CD4-positive, alpha-beta T cell treated with Interleukin-15 for 1 hour (primary cell): ENCODE data around the gene RNF149.
"Not testable (repeated sequence)": the region's sequence is repeated elsewhere in the genome, so short reads cannot be mapped to it uniquely, and the experiment has no call there.

Source experiments
- DNase-seq: peaks from one replicate; pipeline ENCODE4 v3.0.0-alpha.2; 2020

RNF149 gene

DNA sequence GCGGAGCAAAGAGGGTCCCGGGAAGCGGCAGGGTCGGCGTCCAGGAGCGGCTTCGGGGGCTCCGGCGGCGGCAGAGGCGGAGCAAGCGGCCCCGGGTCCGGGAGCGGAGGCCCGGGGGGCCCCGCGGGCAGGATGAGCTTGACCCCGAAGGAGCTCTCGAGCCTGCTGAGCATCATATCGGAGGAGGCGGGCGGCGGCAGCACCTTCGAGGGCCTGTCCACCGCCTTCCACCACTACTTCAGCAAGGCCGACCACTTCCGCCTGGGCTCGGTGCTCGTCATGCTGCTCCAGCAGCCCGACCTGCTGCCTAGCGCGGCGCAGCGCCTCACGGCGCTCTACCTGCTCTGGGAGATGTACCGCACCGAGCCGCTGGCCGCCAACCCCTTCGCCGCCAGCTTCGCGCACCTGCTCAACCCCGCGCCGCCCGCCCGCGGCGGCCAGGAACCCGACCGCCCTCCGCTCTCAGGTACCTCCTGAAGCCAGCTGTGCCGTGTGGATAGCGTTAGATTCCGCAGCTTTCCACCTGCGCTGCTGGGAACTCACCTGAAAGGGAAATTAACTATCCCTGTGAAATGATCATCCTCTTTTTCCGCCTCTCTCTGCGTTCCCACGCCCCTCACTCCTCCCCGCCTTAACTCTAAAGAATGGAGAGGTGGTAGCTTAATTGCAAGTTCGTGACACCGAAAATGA is 55.3 kb downstream of the RNF149 start:
- peak; percentile 84 for DNase-seq

DNA sequence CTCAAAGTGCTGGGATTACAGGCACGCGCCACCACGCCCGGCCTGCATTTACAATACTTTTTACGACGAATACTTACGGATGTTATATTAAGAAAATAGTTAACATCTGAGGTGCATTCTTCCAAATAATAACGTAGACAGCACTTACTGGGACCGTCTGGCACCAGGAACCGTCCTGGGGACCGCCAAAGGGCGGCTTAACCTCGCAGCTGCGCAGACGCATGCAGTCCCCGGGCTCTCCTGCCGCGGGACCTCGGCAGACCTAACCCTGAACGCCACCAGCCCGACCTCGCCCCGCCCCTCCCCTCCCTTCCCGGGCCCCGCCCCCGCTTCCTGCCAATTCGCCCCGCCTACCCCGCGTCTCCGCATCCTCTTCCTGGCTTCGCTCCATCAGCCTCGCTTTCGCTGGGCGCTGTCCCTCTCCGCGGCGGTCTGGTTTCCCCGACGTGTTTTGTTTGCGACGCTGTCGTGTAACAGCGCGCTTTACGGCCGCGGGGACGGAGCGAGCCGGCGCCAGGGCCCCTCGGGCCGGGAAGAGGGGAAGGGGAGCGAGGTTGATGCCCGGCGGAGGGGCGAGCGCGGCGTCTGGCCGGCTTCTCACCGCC is 56.0 kb downstream of the RNF149 start, which contains the start of gene CNOT11:
Gene CNOT11, plus strand, starts transcription at position 479 of the 605 bp plus-strand sequence. Its CDS starts 79 bp downstream, at position 558.
- peak; percentile 99 for DNase-seq

DNA sequence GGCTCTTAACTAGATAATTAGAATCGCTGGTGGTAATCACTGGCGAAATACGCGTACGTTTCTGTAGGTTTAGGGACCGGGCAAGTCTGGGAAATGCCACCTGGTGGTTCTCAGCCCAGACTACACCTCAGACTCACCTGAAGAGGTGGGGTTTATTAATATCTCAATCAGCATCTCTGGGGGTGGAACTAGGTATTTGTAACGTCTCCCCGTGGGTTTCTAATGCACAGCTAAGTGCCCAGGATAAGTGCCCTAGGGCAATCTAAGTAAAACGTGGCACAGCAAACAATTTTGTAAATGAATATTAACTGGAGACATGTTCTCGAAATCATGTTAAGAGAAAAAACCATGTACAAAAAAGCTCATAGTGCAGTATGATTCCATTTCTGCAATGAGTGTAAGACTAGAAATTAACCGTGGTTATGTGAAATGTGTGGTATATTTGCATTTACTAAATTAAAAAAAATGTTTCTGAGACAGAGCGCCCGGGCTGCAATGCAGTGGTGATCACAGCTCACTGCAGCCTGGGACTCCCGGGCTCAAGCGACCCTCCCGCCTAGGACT is 56.6 kb downstream of the RNF149 start:
- DNase-seq: peak; percentile 25

DNA sequence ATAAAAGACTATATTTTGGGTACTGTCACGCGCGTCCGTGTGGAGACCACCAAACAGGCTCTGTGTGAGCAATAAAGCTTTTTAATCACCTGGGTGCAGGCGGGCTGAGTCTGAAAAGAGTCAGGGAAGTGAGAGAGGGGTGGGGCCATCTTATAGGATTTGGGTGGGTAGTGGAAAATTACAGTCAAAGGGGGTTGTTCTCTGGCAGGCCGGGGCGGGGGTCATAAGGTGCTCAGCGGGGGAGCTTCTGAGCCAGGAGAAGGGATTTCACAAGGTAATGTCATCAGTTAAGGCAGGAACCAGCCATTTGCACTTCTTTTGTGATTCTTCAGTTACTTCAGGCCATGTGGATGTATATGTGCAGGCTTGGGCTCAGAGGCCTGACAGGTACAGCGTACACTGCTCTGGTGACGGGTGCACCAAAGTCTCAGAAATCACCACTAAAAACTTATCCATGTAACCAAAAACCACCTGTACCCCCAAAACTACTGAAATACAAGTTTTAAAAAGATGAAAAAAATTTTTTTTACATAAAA is 57.2 kb downstream of the RNF149 start:
- DNase-seq: not testable (repeated sequence)

DNA sequence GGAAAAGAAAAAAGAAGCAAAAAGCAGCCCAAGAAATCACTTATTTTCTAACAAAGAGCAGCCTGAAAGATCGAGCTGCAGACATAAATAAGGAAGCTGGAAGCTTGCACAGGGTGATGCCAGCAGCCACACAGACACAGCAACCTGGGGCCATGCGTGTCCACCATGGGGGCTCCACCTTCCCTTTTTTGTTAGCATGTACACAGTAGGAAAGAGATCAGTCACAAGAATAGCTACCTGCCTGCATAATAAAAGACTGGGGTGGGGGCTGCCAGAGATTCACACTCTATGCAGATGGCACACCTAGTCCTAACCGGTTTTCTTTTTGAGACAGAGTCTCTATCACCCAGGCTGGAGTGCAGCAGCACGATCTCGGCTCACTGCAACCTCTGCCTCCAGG is 58.7 kb downstream of the RNF149 start:
- DNase-seq: no peak

DNA sequence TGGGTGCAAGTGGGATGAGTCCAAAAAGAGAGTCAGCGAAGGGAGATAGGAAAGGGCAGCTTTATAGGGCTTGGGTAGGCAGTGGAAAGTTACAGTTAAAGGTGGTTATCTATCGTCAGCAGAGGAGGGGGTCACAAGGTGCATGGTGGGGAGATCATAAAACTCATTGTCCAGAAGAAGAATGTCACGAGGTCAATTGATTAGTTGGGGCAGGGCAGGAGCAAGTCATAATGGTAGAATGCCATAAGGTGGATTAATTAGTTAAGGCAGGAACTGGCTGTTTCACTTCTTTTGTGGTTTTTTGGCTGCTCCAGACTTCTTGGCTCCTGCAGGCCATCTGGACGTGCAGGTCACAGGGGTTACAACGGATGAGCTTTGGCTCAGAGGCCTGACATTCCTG is 59.7 kb downstream of the RNF149 start:
- not testable (repeated sequence) for DNase-seq

DNA sequence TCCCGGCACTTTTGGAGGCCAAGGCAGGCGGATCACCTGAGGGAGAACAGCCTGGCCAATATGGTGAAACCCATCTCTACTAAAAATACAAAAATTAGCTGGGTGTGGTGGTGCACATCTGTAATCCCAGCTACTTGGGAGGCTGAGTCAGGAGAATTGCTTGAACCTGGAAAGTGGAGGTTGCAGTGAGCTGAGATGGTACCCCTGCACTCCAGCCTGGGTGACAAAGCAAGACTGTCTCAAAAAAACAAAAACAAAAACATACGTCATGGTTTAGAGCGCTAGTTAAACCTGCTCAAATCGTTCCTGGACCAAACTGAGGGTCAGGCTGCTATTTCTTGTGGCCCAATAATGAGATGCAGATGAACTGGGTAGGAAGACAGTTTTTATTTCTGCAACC is 63.0 kb downstream of the RNF149 start:
- DNase-seq: not testable (repeated sequence)

DNA sequence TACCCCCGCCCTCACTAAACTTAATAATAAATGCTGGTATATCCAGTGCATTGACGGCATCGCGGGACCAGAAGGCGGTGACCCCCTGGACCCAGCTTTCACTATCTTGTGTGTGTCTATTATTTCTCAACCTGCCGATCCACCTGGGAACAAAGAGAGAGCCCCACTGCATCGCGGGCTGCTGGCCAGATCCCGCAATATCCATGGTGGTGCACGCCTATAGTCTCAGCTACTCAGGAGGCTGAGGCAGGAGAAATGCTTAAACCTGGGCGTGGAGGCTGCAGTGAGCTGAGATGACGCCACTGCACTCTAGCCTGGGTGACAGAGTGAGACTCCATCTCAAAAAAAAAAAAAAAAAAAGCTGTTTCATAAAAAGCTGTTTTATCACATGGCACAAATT is 63.6 kb downstream of the RNF149 start:
- not testable (repeated sequence) for DNase-seq

DNA sequence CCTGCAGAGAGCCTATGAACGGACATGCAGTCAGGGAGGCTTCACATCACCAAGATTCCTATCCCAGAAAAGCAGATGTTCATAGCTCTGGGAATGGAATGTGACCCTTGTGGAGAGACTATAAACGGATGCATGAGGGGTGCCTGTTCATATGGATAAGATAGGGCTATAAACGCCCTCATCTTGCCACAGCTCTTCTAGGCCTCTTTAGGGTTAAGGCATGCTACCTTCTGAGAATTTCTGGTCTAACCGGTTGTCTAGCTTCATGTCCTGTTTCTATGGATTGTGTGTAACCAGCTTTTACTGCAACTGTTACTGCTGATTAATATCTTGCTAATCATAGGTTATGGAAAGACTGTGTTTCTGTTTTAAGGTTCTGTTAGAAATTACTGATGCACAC is 64.1 kb downstream of the RNF149 start:
- DNase-seq: not testable (repeated sequence)

DNA sequence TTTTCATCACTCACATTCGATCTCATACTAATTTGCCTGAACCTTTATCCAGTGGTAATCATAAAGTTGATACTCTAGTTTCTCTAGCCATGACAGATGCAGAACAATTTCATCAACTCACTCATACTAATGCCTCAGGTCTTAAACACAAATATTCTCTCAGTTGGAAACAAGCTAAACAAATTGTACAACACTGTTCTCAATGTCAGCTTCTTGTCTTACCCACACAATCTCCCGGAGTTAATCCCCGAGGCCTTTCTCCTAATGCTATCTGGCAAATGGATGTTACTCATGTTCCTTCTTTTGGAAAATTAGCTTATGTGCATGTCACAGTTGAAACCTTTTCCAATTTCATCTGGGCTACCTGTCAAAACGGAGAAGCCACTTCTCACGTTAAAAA is 67.3 kb downstream of the RNF149 start:
- DNase-seq: no peak

DNA sequence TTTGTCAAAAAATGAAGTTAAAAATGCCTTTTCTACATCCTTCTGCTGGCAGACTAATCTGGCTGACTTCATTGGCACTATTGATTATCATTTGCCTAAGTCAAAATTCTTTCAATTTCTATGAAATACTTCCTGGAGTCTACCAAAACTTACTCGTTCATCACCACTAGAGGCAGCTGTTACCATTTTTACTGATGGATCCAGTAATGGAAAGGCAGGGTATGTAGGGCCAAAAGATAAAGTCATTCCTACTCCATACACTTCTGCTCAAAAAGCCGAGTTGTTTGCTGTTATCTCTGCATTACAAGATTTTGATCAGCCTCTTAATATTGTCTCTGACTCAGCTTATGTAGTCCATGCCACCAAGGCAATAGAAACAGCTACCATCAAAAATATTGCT is 67.8 kb downstream of the RNF149 start:
- not testable (repeated sequence) for DNase-seq

DNA sequence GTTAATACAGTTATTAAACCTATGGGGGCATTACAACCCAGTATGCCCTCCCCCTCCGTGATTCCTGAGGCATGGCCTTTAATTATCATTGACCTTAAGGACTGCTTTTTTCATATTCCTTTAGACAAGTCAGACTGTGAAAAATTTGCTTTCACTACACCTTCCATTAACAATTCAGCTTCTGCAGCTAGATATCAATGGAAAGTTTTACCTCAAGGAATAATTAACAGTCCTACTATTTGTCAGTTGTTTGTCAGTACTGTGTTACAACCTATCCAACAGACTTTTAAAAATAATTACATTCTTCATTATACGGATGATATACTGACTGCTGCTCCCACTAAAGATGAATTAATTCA is 68.8 kb downstream of the RNF149 start:
- DNase-seq: not testable (repeated sequence)

DNA sequence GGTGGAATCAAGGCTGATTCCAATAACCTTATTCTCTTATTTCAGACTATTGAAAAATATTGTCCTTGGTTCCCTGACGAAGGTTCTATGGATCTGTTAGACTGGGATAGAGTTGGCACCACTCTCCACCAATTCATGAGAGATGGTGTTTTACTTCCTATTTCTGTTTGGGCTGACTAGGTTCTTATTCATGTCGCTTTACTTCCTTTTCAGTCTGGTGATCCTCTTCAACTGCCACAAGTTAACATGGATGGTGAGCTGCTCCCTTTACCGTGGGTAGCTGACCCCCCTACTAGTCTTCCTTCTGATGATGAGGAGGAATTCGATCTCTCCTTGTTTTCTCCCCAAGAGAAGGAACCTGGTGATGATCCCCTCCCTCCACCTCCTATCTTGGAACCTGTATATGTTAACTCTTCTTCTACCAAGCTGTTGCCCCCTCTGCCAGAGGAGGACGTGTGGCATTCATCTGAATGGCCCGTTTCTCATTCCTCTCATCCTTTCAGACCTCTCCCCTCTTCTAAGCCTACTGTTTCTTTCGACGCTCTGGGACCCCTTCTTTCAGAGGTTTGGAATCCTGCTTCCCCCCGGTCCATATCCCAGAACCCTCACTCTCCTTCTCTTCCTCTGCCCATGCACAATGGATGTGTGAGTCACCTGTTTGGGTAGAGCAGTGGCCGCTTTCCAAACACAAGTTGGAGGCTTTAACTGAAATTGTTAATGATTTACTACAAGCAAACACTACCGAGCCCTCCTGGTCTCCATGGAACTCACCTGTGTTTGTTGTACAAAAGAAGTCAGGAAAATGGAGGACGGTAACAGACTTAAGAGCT is 69.4 kb downstream of the RNF149 start:
- DNase-seq: no peak

DNA sequence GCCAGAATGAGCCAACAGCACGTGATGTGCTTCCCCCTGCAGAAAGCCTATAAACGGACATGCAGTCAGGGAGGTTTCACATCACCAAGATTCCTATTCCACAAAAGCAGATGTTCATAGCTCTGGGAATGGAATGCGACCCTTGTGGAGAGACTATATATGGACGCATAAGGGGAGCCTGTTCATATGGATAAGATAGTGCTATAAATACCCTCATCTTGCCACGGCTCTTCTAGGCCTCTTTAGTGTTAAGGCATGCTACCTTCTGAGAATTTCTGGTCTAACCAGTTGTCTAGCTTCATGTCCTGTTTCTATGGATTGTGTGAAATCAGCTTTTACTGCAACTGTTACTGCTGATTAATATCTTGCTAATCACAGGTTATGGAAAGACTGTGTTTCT is 70.6 kb downstream of the RNF149 start:
- not testable (repeated sequence) for DNase-seq

DNA sequence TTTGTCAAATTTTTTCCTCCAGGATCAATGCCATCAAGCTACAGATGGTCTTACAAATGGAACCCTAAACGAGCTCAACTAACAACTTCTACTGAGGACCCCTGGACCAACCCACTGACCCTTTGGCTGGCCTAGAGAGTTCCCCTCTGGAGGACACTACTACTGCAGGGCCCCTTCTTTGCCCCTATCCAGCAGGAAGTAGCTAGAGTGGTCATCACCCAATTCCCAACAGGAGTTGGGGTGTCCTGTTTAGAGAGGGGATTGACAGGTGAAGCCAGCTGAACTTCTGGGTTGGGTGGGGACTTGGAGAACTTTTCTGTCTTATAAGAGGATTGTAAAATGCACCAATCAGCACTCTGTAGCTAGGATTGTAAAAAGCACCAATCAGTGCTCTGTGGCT is 72.5 kb downstream of the RNF149 start:
- DNase-seq: not testable (repeated sequence)

DNA sequence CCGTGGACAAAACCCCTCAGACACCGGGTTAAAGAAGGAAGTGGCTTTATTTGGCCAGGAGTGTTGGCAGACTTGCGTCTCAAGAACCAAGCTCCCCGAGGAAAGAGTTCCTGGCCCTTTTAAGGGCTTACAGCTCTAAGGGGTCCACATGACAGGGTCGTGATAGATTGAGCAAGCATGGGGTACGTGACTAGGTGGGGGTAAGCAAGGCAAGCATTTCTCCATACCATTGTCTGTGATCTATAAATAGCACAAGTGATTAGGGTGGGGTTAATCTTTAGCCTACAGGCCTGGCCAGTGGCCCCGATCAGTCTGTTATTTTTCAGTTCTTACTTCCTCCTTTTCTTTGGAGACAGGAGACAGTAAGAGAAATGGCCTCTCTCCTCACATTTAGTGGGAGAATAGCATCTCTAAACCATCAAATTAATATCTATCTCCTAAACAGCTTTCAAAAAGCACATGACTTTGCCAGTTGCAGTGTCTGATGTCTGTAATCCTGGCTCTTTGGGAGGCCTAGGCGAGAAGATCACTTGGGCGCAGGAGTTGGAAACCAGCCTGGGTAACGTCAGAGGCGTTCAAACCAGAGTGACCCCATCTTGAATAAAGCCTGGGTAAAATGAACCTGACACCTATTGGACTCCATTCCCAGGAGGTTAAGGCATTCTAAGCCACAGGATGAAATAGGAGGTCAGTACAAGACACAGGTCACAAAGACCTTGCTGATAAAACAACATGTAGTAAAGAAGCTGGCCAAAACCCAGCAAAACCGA is 74.1 kb downstream of the RNF149 start:
- DNase-seq: no peak

DNA sequence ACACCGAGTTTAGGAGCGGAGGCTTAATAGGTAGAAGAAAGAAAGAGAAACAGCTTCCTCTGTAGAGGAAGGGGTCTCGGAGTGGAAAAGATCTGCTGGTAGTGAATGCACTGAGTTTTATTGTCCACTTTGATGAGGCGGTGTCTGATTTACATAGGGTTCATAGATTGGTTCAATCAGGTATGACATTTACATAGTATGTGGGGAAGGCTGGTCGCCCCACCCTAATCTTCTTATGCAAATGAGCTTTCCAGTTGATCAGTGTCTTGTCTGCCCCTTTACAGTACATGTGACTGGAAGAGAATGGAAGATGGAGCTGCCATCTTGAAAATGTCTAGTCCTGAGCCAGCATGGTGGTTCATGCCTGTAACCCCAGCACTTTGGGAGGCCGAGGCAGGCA is 75.7 kb downstream of the RNF149 start:
- no peak for DNase-seq

DNA sequence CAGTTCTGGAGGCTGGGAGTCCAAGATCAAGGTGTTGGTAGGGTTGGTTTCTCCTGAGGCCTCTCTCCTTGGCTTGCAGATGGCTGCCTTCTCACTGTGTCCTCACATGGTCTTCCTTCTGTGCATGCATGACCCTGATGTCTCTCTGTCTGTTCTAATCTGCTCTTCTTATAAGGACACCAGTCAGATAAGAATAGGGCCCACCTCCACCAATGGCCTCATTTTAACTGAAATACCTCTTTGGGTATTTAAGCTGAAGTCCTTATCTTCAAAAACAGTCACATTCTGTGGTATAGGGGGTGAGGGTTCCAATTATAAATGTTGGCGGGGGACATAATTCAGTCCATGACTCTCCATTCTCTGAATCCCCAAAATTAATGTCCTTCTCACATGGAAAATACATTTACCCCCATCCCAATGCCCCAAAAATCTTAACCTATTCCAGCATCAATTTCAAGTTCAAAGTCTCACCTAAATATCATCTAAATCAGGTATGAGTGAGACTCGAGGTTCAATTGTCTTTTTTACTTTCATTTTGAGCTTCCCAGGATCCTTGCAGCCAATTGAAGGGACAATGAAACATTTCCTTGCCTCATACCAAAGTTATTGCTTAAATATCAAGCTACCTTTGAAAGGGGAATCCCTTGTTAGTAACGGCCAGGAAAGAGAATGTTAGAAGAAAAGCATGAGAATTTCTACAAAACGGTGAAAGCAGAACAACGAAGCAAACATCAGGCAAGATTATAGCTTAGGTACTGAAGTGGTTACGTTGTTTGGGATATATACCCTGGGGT is 76.4 kb downstream of the RNF149 start:
- no peak for DNase-seq

DNA sequence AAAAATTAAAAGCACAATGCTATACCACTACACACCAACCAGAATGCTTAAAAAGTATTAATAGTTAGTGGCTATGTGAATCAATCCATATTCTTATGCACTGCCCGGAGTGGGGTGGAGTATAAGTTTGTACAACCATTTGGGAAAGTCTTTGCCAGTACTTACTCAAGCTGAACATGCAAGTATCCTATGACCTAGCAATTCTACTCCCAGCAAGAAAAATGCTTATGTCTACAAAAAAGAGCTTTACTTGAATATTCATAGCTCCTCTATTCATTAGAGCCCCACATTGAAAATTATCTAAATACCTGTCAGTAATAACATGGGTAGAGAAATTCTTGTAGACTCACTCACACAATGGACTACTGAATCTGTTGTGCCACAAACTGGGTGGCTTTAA is 77.3 kb downstream of the RNF149 start:
- DNase-seq: no peak

DNA sequence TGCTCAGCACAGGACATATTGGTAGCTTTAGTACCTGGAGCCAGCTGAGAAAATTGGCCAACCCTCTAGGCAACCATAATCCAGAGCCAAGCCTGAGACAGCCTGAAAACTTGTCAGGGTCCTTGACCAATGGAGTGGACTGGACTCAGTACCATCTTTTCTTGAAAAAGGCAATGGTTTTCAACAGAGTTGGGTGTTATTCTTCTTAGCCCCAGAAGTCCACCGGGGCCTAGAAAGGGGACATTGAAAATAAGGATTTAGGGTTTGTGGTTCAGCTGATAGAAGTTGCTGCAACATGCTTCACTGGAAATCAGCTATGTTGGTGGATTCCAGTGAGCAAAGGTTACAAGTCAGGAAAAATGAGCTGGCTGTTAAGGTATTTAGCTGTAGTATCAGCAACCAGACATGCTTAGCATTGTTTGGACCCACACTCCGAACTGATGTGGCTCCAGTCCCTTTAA is 77.9 kb downstream of the RNF149 start:
- no peak for DNase-seq
